DMS153 treated with DMSO at 0.1 percent for 48 hours (cell line): Measurements from ENCODE around the gene PACSIN1.
A peak's percentile ranks its signal among the peaks of the same experiment; 100 is the strongest.

Experiments
- DNase-seq: peaks from one replicate; lab custom pipeline; 2025; ENCODE audit not compliant: unreplicated experiment; lab: John Stamatoyannopoulos, UW

PACSIN1 gene

DNA sequence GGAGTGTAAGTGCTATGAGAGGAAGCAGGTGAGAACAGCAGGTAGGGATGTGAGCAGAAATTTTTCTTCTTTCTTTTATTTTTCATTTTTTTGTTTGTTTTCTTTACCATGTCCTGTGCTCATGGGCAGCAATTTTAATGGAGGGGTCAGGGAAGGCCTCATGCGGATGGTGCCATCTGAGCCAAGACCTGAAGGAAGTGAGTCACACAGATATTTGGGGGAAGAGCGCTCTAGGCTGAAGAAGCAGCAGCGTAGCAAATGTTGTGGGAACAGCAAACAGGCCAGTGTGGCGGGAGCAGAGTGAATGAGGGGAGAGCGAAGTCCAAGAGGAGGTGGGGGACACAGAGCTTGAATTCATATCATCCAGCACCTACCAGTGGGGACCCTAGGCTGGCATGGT, 77.5 kb downstream of the PACSIN1 start:
- DNase-seq: no peak

DNA sequence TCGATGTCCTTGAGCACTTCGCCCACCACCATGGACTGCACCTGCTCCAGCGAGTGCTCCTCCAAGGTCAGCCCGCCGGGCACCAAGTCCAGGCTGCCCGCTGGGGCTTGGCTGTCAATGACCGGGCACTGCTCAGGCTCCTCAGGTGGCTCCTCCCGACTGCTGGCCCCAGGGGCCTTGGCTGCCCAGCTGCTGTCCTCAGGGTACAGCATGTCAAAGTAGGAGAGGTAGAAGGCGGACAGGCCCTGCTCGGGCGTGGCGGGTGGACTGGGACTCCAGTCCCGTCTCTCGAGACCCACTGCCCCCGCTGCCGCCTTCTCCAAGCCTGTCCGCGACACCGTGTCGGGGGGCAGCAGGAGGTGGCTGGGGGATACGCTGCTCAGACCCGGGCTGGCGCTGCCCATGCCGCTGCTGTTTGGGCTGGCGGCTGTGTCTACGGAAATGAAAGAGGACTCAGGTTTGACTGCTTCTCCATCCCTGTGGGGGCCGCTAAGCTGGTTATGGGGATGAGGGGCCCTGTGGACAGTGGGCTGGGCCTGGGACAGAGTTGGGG, 78.3 kb downstream of the PACSIN1 start:
- DNase-seq: no peak

DNA sequence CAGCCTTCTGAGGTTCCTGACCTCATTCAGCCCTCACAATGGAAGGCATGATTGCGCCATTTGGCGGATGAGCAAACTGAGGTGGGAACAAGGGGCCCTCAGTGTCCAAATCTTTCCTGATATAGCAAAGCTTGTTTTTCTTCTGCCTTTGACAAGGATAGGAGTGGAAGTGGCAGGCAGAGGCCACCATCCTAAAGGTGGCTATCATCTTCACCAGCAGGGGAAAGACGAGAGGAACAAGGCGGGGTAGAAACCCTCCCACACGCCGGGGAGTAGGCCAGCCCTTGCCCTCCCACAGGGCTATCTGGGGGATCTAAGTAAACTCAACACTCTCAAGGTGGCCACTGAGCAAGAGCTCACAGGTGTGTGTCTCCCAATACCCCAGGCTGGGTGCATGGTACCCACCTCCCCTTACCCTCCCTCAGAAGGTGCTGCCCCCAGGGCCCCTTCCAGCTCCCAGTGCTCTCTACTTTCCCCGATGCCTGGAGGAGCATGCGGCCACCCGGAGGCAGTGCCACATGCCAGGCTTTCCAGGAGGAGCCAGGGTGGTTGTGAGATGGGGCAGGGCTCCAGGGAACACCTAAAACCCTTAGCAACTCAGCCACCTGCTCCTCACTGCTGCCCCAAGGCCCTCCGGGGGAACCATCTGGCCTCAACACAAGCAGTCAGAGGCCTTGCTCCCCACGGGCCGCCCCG, 79.0 kb downstream of the PACSIN1 start:
- DNase-seq: no peak

DNA sequence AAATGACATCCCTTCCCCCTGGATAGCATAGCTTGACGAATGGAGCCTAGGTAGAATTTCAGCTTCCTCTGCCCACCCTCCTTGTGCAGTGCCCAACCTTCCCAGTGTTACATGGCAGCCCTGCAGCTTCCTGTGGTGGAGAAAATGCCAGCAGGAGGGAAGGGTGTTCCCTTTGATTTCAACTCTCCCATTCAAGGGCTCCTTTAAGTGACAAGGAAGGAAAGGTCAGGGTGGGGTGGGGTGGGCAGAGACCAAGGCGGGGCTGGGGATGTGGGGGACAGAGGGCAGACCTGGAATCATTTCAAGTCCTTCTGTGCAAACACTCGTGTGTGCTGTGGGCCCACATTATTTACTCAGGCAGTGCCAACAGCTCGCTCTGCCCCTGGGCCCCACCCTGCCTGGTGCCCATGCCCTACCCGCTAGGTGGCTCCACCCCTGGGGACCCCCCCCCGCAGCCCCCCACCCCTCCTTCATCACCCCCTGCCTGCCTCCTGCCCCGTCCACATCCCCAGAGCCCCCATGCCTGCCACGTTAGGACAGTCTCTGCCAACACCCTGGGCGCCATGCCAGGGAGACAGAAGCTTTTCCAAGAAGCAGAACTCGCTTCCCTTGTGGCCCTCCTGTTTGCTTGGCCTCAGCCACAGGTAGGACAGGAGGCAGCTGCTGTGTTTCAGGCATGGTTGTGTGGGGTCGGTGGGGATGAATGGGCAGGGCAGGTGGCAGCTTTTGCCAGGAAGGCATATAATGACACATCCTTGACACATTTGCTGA, 80.9 kb downstream of the PACSIN1 start:
- DNase-seq: peak; percentile 52

DNA sequence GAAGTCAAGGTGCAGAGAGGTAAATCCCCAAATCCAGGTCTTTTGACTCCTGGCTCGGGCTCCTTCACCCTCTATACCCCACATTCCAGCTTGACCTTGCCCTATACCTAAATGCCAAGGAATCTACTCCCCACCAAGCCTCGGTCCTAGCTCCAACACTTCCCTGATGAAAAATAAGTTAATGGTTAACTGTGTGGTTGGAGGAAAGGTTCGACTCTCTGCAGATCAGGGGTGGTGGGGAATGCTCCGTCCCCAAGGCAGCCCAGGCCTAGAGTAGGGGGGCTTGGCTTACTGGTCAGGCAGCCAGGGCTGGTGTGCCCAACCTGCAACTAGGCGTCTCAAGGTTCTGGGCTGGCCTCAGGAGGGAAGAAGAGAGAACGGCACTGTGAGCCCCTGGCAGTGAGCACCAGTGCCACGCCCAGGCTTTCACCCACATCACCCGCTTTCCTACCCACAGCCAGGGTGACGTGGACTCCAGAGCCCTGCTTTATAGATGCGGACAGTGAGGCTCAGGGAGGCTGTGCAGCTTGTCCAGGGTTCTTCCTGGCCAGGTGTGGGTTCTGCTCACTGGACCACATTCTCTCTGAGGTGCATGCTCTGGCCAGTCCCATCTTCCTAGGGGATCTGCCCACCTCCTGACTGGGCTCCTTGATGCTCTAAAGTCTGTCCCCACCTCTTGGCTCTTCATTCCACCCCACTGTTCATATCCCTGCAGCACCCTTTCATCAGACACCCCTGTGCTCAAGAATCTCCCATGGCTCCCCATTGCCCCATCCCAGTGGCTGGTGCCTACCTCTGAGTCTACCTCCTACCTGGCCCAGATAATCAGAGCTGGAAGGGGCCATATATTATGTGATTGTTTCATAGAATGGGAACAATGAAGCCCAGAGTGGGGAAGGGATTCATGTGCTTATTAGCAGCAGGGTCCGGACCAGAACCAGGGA, 82.1 kb downstream of the PACSIN1 start:
- no peak for DNase-seq

DNA sequence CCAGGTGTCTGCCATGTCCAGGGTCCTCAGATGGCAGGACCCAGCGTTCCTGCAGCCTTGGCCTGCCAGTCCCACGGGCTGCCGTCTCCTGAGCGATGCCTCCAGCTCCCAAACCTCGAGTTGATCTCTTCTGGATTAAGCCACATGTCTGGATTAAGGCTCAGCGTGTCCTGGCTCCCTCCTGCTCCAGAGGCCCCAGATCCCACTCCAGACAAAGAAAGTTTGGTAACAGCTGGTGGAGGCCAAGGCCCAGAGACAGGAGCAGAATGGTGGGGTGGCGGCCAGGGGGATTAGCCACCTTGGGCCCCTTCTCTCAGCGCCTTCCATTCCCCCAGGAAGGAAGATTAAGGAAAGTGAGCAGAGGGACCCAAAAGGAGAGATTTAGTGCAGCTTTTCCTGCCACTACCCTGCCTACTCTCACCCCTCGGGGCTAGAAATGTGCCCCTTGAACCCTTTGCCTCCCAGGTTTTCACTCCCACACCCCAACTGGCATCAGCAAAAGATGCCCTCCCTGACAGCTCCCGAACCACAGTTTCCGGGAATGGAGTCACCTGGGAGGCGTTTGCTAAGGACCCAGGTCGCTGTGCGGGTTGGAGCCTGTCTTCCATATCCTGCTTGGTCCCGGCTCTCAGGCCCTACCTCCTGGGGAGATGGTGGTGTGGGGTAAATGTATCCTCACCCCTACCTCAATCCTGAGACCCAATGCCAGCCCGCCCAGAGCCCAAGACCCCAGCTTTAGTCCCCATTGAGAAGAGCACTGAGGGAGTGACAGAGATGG, 83.3 kb downstream of the PACSIN1 start:
- DNase-seq: no peak

DNA sequence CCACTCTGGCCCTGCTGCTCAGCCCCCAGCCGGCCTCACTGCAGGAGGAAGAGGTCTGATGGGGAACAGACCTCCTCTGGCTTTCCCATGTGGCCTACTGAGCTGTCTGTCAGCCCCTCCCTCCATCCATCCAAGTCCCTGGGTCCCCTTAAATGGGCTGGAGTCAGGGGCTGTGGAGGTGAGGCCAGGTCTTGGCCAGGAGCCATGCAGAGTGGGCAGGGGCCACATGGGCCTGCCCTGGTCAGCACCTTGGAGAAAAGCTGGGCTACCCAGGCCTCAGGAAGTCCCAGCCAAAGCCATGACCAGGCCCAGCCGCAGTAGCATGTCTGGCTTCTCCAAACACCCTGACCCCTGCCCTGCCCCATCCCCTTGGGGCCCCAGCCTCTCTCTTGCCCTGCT, 83.9 kb downstream of the PACSIN1 start:
- no peak for DNase-seq

DNA sequence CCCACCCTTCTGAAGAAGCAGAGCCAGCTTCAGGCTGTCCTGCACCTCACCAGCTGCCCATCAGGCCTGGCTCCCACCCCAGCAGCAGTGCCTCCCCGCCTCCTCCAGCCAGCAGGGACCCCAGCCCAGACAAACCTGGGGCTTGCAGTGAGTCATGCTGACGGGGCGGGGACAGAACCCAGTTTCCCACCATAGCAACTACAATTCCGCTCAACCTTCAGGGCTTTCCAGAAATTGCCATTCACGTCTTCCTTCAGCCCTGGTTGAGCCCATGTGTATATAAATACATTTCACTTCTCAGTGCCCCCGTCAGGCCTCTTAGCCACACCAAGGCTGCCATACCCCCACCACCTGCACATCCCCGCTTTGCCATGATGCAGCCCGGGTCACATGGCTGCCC, 85.8 kb downstream of the PACSIN1 start:
- DNase-seq: no peak

DNA sequence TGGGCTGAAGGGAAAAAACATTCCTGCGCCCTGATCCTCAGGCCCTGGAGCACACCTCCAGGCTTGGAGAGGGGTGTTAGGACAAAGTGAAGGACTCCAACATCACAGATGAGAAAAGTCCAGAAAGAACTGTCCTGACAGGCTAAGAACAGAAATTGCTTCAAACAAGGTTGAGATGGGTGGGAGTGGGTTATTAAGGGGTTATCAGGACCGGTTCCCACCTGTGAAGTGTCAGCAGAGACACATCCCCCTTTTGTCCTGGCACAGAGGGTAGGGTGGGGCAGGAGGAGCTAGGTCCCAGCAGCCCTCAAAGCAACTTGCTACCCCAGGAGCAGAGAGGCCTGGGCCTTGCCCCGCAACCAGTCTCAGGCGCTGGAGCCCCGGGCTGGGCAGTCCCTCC, 86.7 kb downstream of the PACSIN1 start:
- no peak for DNase-seq

DNA sequence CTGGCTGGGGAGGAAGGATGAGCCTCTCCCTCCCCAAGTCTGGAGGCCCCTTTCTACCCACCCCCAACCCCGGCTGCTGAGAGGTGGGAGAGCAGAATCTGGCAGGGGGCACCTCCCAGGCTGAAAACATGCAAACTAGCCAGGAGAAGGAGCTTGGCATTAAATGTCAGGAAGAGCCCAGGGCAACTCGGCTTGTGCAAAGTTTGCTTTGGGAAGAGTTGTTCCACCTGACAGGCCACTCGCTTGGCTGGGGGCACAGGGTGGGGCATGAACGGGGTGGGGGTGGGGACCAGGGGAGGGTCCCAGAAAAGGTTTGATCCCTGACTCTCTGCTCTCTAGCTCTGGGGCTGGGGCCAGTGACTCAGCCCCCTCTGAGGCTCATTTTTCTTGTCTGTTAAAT, 87.3 kb downstream of the PACSIN1 start:
- no peak for DNase-seq

DNA sequence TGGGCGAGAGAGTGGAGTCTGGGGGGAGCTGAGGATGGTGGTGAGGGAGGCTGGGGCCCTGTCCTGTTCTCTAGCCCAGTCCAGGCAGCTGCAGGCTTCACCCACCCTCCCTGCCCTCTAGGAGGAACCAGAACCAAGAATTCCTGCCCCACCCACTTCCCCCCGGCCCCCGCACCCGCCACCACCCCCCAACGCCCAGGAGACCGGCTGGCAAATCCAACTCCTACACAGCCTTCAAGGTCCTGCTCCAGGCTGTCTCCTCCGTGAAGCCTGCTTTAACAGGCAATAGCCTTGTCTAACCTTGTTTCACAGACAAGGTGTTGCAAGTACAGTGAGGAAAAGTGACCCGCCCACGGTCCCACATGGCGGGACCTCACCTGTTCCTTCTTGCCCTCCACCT, 87.9 kb downstream of the PACSIN1 start:
- no peak for DNase-seq

DNA sequence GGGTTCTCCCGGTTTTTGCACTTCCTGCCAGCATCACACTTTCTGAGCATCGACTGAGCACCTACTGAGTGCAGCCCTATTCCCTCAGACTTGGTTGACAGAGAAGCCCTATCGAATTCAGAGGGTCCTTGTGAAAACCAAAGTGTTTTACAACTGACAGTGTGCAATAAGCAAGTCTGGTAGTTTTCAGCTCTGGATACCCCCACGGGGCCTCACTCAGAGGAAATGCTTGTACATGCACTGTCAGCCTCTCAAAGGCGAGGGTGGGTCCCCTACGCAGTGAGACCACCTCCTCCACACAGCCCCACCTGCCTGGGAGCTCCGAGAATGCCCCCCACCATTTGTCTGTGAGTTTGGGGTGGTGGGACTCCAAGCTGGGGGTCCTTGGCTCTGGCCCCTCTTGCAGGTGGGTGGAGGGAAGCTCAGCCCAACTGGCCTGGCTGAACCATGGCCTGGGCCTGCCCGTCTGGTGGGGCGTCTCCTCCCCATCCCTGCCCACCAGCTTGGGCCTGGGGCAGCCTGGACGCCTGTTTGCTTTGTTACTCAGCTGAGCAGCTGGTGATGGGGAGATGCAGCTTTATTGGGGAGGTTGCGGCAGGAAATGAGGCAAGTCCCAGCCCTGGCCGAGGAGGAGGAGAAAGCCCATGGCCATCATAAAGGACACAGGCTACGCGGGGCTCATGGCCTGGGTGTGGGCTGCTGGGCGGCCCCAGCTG, 88.6 kb downstream of the PACSIN1 start:
- no peak for DNase-seq

DNA sequence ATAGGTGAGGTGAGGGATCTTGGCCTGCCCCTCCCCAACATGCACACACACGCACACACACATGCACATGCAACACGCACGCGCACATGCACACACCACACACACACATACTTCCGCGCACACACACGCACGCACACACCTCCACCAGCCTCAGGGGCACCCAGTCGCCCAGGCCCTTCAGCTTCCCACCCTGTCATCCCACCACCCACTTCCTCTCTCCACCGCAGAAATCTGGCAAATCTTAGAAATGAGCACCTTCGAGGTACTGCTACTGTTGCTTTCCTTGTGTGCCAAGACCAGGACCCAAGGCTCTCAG, 89.1 kb downstream of the PACSIN1 start:
- no peak for DNase-seq

DNA sequence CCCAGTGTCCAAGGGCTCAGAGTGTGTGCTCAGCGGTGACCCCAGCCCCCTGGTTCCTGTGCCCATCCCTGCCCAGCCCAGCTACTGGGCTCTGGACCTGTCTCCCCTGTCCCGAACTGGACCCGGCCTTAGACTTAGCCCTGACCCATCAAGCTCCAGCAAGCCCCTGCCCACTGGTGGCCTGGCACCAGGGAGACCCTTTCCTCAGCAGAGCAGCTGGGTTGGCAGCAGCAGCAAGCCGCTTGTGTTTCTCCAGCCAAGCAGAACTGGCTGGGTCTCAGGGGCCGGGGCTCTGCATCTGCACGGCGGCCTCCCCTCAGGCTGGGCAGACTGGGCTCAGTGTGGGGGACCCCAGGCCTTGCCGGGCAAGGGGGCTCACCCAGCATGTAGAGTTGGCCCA, 89.5 kb downstream of the PACSIN1 start:
- no peak for DNase-seq

DNA sequence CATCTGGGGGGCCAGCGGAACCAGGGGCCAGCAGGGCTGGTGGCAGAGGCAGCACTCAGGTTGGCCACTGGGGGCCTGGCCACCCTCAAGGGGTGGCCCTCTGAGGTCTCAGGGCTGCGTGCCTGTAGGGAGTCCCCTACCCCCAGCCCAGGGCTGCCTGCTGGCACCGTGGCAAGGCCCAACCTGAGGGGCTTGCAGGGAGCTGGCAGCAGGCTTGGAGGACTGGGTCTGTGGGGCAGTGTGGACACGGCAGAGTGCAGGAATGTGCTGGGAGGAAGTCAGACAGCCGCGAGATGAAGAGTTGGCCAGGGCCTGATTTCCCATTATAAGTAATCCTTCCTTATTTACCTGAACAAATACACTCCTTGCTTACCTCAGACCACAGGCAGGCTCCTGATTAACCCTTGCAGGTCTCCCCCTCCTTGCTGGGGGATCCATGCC, 90.2 kb downstream of the PACSIN1 start, which contains the start of gene SPDEF:
Gene SPDEF, minus strand, starts transcription at position 299 of the 441 bp plus-strand sequence. CDS start 11,874 bp downstream, outside the sequence.
- DNase-seq: no peak

DNA sequence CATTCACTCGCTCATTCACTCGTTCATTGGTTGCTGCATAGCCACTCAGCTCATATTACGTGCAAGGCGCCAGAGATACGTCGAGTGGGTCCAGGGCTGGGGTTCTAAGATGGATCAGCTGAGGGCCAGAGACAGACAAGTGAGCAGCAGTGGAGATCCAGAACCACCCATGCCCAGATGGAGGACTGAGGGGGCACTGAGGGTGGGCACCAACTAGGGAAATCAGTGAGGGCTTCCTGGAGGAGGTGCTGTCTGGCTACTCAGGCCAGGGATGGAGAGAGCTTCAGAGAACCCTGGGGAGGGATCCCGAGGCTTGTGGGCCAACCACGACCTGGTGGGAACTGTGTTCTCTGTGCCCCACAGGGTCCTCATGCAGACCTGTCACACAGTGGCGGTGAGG, 90.6 kb downstream of the PACSIN1 start:
- DNase-seq: no peak

DNA sequence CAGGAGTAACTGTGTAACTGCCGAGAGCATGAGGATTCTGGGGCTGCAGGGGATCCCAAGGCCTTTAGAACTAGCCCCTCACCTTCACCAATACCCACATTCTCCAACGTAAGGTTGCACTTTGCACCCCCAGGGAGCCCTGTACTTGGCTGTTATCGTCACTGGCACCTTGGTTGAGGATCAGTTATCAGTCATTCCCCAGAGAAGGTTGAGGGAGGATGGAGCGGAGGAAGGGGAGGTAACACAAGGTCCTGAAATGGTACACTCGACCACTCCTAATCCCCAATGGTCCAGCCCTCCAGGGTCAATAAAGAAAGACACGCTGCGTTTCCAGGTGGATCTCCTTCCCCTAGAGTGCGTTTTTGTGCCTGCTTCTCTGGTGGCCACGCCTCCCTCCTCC, 91.4 kb downstream of the PACSIN1 start:
- DNase-seq: no peak

DNA sequence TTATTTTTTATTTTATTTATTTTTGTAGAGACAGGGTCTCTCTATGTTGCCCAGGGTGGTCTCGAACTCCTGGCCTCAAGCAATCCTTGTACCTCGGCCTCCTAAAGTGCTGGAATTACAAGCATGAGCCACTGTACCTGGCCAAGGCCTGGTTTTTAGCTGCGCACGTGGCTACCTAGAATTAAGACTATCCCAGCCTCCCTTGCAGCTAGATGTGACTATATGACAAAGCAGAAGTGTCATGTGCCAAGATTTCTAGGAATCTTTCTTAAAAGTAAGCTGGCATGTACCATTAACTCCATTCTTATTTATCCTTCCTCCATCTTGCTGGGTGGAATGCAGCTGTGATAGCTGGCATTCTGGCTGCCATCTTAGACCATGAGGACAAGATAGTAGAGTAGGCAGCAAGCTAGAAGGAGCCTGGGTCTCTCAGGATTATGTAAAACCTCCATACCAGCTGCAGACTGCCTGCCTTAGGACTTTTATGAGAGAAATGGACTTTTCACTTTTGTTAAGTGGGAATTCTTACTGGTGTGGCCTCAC, 92.4 kb downstream of the PACSIN1 start:
- no peak for DNase-seq

DNA sequence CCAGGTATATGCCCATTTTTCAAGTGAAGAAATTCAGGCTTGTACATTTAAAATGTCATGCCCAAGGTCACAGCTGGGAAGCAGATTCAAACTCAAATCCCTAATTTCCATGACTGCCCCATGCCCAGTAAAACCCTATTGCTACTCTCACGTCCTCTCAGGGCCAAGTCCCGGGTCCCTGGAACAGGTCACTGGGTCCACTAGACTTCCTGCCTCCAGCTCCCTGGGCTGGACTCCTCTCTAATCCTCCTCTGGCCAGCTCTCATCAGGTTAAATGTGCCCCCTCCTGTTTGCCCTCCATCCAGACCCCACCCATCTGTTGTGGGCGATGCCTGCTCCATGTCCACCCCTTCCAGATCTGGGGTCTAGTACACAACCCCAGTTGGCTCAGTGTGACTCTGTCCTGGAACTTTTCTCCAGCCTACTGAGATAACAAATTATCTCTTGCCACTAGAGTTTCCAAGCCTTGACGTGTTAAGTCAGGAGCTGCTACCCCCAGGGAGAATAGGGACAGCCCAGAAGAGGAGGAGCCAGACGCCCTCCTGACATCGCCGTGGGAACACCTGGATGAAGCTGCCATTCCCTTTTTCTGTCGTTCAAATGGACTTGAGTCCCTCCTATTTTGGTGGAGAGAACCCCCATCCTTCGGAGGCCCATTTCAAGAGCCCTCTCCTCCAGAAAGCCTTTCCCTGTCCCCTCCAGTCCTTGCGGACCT, 93.9 kb downstream of the PACSIN1 start:
- DNase-seq: no peak
